Neural crest cell (in vitro differentiated cells): ENCODE measurements around the gene KIF7. TPM values are rescaled to one million over a fixed set of nuclear protein-coding genes. Genes with fewer than 3 reads are reported as not detected.
A peak's percentile ranks its signal among the peaks of the same experiment; 100 is the strongest.

ENCODE experiments used
- DNase-seq: peaks from one replicate; pipeline ENCODE4 v3.0.0; 2021; ENCODE audit warnings: low read depth, mixed read lengths, low spot score
- H3K27ac Mint-ChIP-seq: one replicate; pipeline ENCODE4 v1.8.0; 2021; ENCODE audit warnings: mild to moderate bottlenecking, mixed read lengths; ENCODE audit not compliant: unreplicated experiment
- H3K27me3 Mint-ChIP-seq: 2 replicates; pipeline ENCODE4 v1.8.0; 2021; ENCODE audit warnings: low read depth, mild to moderate bottlenecking, mixed read lengths
- H3K36me3 Mint-ChIP-seq: 2 replicates; pipeline ENCODE4 v1.8.0; 2021; ENCODE audit warnings: low read depth, mild to moderate bottlenecking, mixed read lengths
- H3K4me1 Mint-ChIP-seq: 2 replicates; pipeline ENCODE4 v1.8.0; 2021; ENCODE audit warnings: mixed read lengths
- H3K4me3 Mint-ChIP-seq: one replicate; pipeline ENCODE4 v1.8.0; 2021; ENCODE audit warnings: mild to moderate bottlenecking, mixed read lengths
- H3K9me3 Mint-ChIP-seq: 2 replicates; pipeline ENCODE4 v1.8.0; 2021; ENCODE audit warnings: mixed read lengths
- total RNA-seq: library from RNA; stranded (reverse); gene quantifications from 2 replicates; pipeline ENCODE4 v1.2.1, GENCODE V29; 2021
- TF ChIP-seq, protein P1 (sequence below): fragments of 200-600 bp; sonication (generic); conservative IDR thresholded peaks from 2 replicates; pipeline ENCODE4 v1.5.0; 2021; ENCODE audit warnings: antibody characterized with exemption, mild to moderate bottlenecking

The KIF7 gene
- total RNA-seq, 1 donor from 2014 or later, result 16.2 TPM

DNA sequence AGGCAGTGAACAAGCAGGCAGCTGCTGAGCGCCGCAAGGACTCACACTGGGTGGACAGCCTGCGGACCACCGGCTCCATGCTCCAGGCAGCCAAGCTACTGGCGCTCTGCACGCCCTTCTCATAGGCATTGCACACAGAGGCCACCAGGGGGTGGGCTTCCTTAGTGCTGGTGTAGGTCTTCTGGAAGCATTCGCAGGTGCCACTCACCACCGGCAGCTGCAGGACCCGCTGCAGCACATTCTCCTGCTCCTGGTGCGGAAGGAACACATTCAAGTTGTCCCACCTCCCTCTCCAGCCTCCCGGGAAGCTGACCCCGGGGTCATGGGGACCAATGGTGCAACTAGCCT, 17.9 kb upstream of the KIF7 start:
- no peak overlapping the region for H3K27ac Mint-ChIP-seq
- H3K4me1 Mint-ChIP-seq, result no peaks in the 10 kb centered on the region
- DNase-seq, result peak; percentile 44
- no peaks in the 10 kb centered on the region for H3K9me3 Mint-ChIP-seq
- H3K27me3 Mint-ChIP-seq, result no peaks in the 10 kb centered on the region
- TF ChIP-seq, protein P1, sequence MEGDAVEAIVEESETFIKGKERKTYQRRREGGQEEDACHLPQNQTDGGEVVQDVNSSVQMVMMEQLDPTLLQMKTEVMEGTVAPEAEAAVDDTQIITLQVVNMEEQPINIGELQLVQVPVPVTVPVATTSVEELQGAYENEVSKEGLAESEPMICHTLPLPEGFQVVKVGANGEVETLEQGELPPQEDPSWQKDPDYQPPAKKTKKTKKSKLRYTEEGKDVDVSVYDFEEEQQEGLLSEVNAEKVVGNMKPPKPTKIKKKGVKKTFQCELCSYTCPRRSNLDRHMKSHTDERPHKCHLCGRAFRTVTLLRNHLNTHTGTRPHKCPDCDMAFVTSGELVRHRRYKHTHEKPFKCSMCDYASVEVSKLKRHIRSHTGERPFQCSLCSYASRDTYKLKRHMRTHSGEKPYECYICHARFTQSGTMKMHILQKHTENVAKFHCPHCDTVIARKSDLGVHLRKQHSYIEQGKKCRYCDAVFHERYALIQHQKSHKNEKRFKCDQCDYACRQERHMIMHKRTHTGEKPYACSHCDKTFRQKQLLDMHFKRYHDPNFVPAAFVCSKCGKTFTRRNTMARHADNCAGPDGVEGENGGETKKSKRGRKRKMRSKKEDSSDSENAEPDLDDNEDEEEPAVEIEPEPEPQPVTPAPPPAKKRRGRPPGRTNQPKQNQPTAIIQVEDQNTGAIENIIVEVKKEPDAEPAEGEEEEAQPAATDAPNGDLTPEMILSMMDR, result peak; percentile 68
- no peak overlapping the region for H3K4me3 Mint-ChIP-seq
- no peaks in the 10 kb centered on the region for H3K36me3 Mint-ChIP-seq

- no peak overlapping the region for H3K4me3 Mint-ChIP-seq
- no peaks in the 10 kb centered on the region for H3K36me3 Mint-ChIP-seq
- H3K27me3 Mint-ChIP-seq, result no peaks in the 10 kb centered on the region
- TF ChIP-seq, protein P1, result no peak
- H3K9me3 Mint-ChIP-seq, result no peaks in the 10 kb centered on the region
- H3K4me1 Mint-ChIP-seq, result no peaks in the 10 kb centered on the region
- no peak overlapping the region for H3K27ac Mint-ChIP-seq
- no peak for DNase-seq
Measured at GRCh38 chr15:89672221-89673164, 17.2 kb upstream of the KIF7 start.

DNA sequence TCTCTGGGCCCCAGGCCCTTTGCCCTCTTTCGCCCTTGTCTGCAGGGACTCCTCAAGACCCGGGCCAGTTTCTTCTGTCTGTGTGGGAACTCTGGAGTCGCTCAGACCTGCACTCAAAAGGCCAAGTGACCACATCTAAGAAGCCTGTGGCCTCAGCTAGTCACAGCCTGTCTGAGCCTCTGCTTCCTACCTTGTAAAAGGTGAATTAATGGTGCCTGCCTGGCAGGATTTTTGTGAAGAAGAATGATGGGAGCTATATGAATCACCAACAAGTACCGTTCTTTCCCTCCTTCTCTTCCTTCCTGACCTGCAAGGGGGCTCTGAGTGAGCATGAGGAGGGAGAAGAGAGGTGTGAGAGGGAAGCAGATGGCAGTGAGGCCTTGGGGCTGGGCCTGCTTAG, 16.4 kb upstream of the KIF7 start:
- no peaks in the 10 kb centered on the region for H3K27me3 Mint-ChIP-seq
- H3K4me1 Mint-ChIP-seq, result no peaks in the 10 kb centered on the region
- H3K36me3 Mint-ChIP-seq, result no peaks in the 10 kb centered on the region
- TF ChIP-seq, protein P1, result no peak
- H3K27ac Mint-ChIP-seq, result no peak overlapping the region
- H3K4me3 Mint-ChIP-seq, result no peak overlapping the region
- no peaks in the 10 kb centered on the region for H3K9me3 Mint-ChIP-seq
- no peak for DNase-seq

GRCh38 chr15:89670971-89671560, 15.8 kb upstream of the KIF7 start:
- H3K4me3 Mint-ChIP-seq, result no peak overlapping the region
- no peak for DNase-seq
- no peaks in the 10 kb centered on the region for H3K27me3 Mint-ChIP-seq
- H3K9me3 Mint-ChIP-seq, result no peaks in the 10 kb centered on the region
- H3K4me1 Mint-ChIP-seq, result no peaks in the 10 kb centered on the region
- no peak overlapping the region for H3K27ac Mint-ChIP-seq
- no peaks in the 10 kb centered on the region for H3K36me3 Mint-ChIP-seq
- TF ChIP-seq, protein P1, result no peak

- Mint-ChIP-seq H3K4me1 (peaks cover 2% of the 10 kb centered on the region), H3K27me3 (no peaks in the 10 kb centered on the region), H3K4me3 (no peak overlapping the region), H3K27ac (no peak overlapping the region), H3K36me3 (no peaks in the 10 kb centered on the region), H3K9me3 (no peaks in the 10 kb centered on the region)
- TF ChIP-seq, protein P1, result no peak
- DNase-seq, result no peak
Measured at GRCh38 chr15:89669941-89670340, 14.7 kb upstream of the KIF7 start.
